Measurements from ENCODE around the gene DELE1.

DELE1 gene

DNA sequence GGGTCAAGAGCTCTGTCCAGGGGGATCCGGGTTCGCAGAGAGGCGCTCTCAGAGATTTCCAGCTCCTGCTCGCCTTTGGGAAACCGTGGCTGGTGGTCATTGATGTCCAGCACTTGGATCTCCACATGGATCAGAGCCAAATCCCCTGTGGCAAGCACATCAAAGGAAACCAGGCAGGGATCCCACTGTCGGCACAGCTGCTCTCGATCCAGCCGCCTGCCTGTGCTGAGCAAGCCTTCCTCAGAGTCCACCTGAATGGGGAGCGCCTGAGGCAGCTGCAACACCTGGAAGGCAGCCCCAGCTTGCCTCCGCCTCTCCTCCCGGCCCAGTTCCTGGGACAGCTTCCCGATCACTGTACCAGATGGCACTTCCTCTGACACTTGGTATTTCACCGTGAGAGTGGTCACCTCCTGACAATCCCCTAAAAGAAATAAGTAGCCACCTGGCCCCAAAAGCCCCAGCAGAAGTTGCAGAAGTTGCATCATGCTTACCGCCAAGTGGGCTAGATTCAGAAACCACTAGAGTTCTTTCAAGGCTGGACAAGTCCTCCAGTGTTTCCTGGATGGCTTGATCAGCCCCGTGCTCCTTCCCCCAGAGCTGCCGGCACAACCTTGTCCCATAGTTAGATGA lies 33.8 kb downstream of the DELE1 start:
- Histone ChIP-seq H3K27ac (ENCODE audit: extremely low read depth, low read depth, low read length) (no peak overlapping the region), H3K4me1 (ENCODE audit: control insufficient read depth, insufficient read depth, low read length) (no peaks in the 10 kb centered on the region), H3K36me3 (ENCODE audit: control insufficient read depth in 2 of 2, insufficient read depth in 1 of 2, low read length in 2 of 2) (no peaks in the 10 kb centered on the region), H3K4me3 (ENCODE audit: low read depth, low read length) (no peak overlapping the region), H3K9me3 (ENCODE audit: control insufficient read depth, insufficient read depth, low read depth, low read length) (no peaks in the 10 kb centered on the region)
- POLR2A ChIA-PET = no interaction called here
- TF ChIP-seq, protein P1, sequence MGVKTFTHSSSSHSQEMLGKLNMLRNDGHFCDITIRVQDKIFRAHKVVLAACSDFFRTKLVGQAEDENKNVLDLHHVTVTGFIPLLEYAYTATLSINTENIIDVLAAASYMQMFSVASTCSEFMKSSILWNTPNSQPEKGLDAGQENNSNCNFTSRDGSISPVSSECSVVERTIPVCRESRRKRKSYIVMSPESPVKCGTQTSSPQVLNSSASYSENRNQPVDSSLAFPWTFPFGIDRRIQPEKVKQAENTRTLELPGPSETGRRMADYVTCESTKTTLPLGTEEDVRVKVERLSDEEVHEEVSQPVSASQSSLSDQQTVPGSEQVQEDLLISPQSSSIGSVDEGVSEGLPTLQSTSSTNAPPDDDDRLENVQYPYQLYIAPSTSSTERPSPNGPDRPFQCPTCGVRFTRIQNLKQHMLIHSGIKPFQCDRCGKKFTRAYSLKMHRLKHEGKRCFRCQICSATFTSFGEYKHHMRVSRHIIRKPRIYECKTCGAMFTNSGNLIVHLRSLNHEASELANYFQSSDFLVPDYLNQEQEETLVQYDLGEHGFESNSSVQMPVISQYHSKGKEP (tag by site-specific recombination; IDR thresholded peaks at IDR 0.05) = no peak
- TF ChIP-seq ZNF792 (tag by site-specific recombination; IDR thresholded peaks at IDR 0.05) (no peak), GLIS2 (tag by site-specific recombination; IDR thresholded peaks at IDR 0.05) (no peak), ZNF521 (tag by site-specific recombination; IDR thresholded peaks at IDR 0.05) (no peak), ZNF311 (tag by site-specific recombination; IDR thresholded peaks at IDR 0.05; ENCODE audit: borderline replicate concordance) (no peak), ZNF426 (tag by site-specific recombination; IDR thresholded peaks at IDR 0.05) (no peak), KLF7 (tag by site-specific recombination; IDR thresholded peaks at IDR 0.05; ENCODE audit: borderline replicate concordance) (no peak)
- TF ChIP-seq, protein P2, sequence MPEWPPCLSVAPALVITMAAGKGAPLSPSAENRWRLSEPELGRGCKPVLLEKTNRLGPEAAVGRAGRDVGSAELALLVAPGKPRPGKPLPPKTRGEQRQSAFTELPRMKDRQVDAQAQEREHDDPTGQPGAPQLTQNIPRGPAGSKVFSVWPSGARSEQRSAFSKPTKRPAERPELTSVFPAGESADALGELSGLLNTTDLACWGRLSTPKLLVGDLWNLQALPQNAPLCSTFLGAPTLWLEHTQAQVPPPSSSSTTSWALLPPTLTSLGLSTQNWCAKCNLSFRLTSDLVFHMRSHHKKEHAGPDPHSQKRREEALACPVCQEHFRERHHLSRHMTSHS (tag by site-specific recombination; IDR thresholded peaks at IDR 0.05) = no peak
- CTCF ChIA-PET = interaction anchor here (0.6 to 6.0 kb wide), 7 partner anchors 8 to 627 kb away, joined by 3 to 158 read pairs (median 3); no protein-coding TSS in a partner anchor

DNA sequence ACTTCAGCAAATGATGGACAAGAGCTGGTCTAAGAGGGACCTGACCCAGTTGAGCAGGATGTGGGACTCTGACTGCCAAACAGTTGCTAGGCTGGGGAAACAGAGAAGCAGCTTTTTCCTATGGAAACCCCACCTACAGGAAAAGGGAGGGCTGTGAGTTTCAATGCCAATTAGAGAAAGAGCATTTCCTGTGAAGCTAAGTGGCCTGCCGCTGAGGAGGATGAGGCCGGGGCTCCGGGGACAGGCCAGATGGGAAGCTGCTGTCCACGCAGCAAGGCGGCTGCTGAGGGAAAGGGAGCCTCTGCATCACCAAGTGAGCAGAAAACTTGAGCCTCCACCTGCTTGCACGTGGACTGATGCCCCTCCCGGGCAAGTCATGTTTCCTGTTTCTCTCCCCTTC lies 34.4 kb downstream of the DELE1 start, which contains the start of gene PCDH12:
TSS of gene PCDH12 (minus strand) at position 90 of the 400 bp plus-strand sequence. CDS start 351 bp downstream, outside the sequence.
- Histone ChIP-seq H3K9me3 (ENCODE audit: control insufficient read depth, insufficient read depth, low read depth, low read length) (no peaks in the 10 kb centered on the region), H3K36me3 (ENCODE audit: control insufficient read depth in 2 of 2, insufficient read depth in 1 of 2, low read length in 2 of 2) (no peaks in the 10 kb centered on the region), H3K4me3 (ENCODE audit: low read depth, low read length) (no peak within 1 kb of the TSS), H3K4me1 (ENCODE audit: control insufficient read depth, insufficient read depth, low read length) (no peaks in the 10 kb centered on the region), H3K27ac (ENCODE audit: extremely low read depth, low read depth, low read length) (no peak within 1 kb of the TSS)
- ChIA-PET POLR2A (interaction anchor here (1.5 kb wide), 1 partner anchor 11 kb away, joined by 5 read pairs; the partner anchor contains the start of gene RNF14), CTCF (interaction anchor here (0.5 to 6.0 kb wide), 7 partner anchors 10 to 627 kb away, joined by 3 to 158 read pairs (median 3); no protein-coding TSS in a partner anchor)
- TF ChIP-seq ZNF433 (tag by site-specific recombination; IDR thresholded peaks at IDR 0.05; ENCODE audit: low read depth) = no peak
- TF ChIP-seq, protein P3, sequence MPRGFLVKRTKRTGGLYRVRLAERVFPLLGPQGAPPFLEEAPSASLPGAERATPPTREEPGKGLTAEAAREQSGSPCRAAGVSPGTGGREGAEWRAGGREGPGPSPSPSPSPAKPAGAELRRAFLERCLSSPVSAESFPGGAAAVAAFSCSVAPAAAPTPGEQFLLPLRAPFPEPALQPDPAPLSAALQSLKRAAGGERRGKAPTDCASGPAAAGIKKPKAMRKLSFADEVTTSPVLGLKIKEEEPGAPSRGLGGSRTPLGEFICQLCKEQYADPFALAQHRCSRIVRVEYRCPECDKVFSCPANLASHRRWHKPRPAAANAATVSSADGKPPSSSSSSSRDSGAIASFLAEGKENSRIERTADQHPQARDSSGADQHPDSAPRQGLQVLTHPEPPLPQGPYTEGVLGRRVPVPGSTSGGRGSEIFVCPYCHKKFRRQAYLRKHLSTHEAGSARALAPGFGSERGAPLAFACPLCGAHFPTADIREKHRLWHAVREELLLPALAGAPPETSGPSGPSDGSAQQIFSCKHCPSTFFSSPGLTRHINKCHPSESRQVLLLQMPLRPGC (tag by site-specific recombination; IDR thresholded peaks at IDR 0.05) = no peak
- no peak for TF ChIP-seq ZNF521 (tag by site-specific recombination; IDR thresholded peaks at IDR 0.05)
- no peak for TF ChIP-seq ZIC2 (tag by site-specific recombination; IDR thresholded peaks at IDR 0.05)
- TF ChIP-seq TCF7L2 (IDR thresholded peaks at IDR 0.05; ENCODE audit: borderline replicate concordance, low read depth, low read length) = no peak
- TF ChIP-seq MZF1 (tag by site-specific recombination; IDR thresholded peaks at IDR 0.05; ENCODE audit: borderline replicate concordance) = no peak
- no peak for TF ChIP-seq ZNF549 (tag by site-specific recombination; IDR thresholded peaks at IDR 0.05)

DNA sequence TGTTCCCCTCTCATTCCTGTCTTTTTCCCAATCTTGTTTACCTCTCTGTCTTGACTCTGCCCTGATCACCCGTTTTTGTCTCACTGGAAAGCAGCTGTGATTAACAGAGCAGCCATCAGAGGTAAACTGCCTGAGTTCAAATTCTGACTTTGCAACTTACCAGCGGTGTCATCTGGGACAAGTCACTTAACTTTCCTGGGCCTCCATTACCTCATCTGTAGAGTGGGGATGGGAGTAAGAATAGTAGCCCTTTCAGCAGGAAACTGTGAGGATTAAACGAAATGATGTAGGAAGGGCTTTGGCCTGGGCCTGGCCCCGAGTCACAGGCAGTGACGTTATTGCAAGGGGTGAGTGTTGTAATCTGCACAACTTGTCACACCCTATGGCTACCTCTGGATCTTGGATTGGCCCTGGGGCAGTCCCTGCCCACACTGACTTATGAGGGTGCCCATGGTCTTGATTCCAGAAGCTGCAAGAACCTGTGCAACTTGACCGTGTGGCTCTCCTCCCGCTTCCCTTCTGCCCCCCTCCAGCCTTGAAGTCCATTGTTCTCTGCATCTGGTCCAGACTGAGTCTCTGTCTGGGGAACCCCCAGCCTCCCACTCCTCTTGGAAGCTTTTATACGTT lies 35.0 kb downstream of the DELE1 start:
- no peak for TF ChIP-seq ZNF354C (tag by site-specific recombination; IDR thresholded peaks at IDR 0.05; ENCODE audit: borderline replicate concordance, low read depth)
- TF ChIP-seq ZFHX2 (tag by site-specific recombination; conservative IDR thresholded peaks at IDR 0.05) = peak; percentile 51
- Histone ChIP-seq H3K4me3 (ENCODE audit: low read depth, low read length) (no peak overlapping the region), H3K9me3 (ENCODE audit: control insufficient read depth, insufficient read depth, low read depth, low read length) (no peaks in the 10 kb centered on the region), H3K27ac (ENCODE audit: extremely low read depth, low read depth, low read length) (no peak overlapping the region), H3K36me3 (ENCODE audit: control insufficient read depth in 2 of 2, insufficient read depth in 1 of 2, low read length in 2 of 2) (no peaks in the 10 kb centered on the region), H3K4me1 (ENCODE audit: control insufficient read depth, insufficient read depth, low read length) (no peaks in the 10 kb centered on the region)
- POLR2A ChIA-PET = interaction anchor here (1.5 kb wide), 1 partner anchor 10 kb away, joined by 5 read pairs; the partner anchor contains the start of gene RNF14
- CTCF ChIA-PET = interaction anchor here (0.5 to 6.0 kb wide), 10 partner anchors 8 to 751 kb away, joined by 3 to 158 read pairs (median 4); partner anchors contain the start of gene PCDH1

Measured in HEK293 (cell line).